Metanephros (tissue), 2 donors: ENCODE data around the gene ZFPL1. TPM values are rescaled to one million over a fixed set of nuclear protein-coding genes. Genes with fewer than 3 reads are reported as not detected.

Experiments used
- small RNA-seq: library from RNA; depleted of rRNA; stranded (forward); fragments of <200 nt; gene quantifications from one replicate; pipeline ENCODE3, GENCODE V24; 2014; ENCODE audit warnings: low replicate concordance
- total RNA-seq: library from RNA; depleted of rRNA; stranded (reverse); fragments of >200 nt; gene quantifications from one replicate; pipeline ENCODE4 v1.2.3, GENCODE V29; 2014

The ZFPL1 gene
- 29.6 TPM for total RNA-seq

GRCh38 chr11:65083834-65084597, at the start of gene ZFPL1, which contains the start of gene CDCA5:
Gene ZFPL1 (plus strand): TSS chr11:65084222. CDS start chr11:65084699, 477 bp downstream.
Gene CDCA5 (minus strand): TSS chr11:65084040. CDS start chr11:65083978, 62 bp downstream.

GRCh38 chr11:65040847-65041622, 43.0 kb upstream of the ZFPL1 start, which contains the start of gene SAC3D1:
Gene SAC3D1 (plus strand): TSS chr11:65041210. CDS start chr11:65041293, 83 bp downstream.

GRCh38 chr11:65058419-65059054, 25.5 kb upstream of the ZFPL1 start, which contains the start of gene NAALADL1:
Gene NAALADL1 (minus strand): TSS chr11:65058553. CDS start chr11:65058521, 32 bp downstream.

GRCh38 chr11:65095974-65096806, 12.2 kb downstream of the ZFPL1 start, which contains the start of gene VPS51:
Gene VPS51 (plus strand): TSS chr11:65096214. CDS start chr11:65096251, 37 bp downstream.

GRCh38 chr11:65111744-65112545, 27.9 kb downstream of the ZFPL1 start, which contains the start of gene TM7SF2:
Gene TM7SF2 (plus strand): TSS chr11:65111872. CDS start chr11:65112016, 144 bp downstream.

GRCh38 chr11:65117206-65118096, 33.4 kb downstream of the ZFPL1 start, which contains the start of gene ZNHIT2:
Gene ZNHIT2 (minus strand): TSS chr11:65117701. CDS start chr11:65117653, 48 bp downstream.

GRCh38 chr11:65121865-65122696, 38.1 kb downstream of the ZFPL1 start, which contains the start of the genes FAU and MRPL49:
Gene FAU (minus strand): TSS chr11:65122134. CDS start chr11:65121813, 321 bp downstream.
Gene MRPL49 (plus strand): TSS chr11:65122321. CDS start chr11:65122347, 26 bp downstream.

GRCh38 chr11:65134240-65134951, 50.4 kb downstream of the ZFPL1 start, which contains the start of gene SYVN1:
Gene SYVN1 (minus strand): TSS chr11:65134519. CDS start chr11:65133601, 918 bp downstream.

Small RNA genes lying within 50 kb of the gene (small RNA-seq; reads per million reads assigned to genes)
- not detected for gene SNX15

Other genes starting within 250 kb of the ZFPL1 start
- 8.7 TPM for gene CDC42BPG, start 239.6 kb upstream of the ZFPL1 start, total RNA-seq
- 62.8 TPM for gene EHD1, start 205.6 kb upstream of the ZFPL1 start, total RNA-seq
- 31.4 TPM for gene ATG2A, start 167.0 kb upstream of the ZFPL1 start, total RNA-seq
- 14.4 TPM for gene PPP2R5B, start 159.5 kb upstream of the ZFPL1 start, total RNA-seq
- 1.3 TPM for gene GPHA2, start 148.3 kb upstream of the ZFPL1 start, total RNA-seq
- 0.70 TPM for gene MAJIN, start 112.1 kb upstream of the ZFPL1 start, total RNA-seq
- 2.4 TPM for gene BATF2, start 87.3 kb upstream of the ZFPL1 start, total RNA-seq
- gene ARL2, start 70.1 kb upstream of the ZFPL1 start, total RNA-seq: 91.7 TPM
- 21.5 TPM for gene SNX15, start 56.8 kb upstream of the ZFPL1 start, total RNA-seq
- gene SAC3D1, start 43.0 kb upstream of the ZFPL1 start, total RNA-seq: 7.8 TPM
- gene NAALADL1, start 25.7 kb upstream of the ZFPL1 start, total RNA-seq: 20.2 TPM
- gene CDCA5, start 182 bp upstream of the ZFPL1 start, total RNA-seq: 6.4 TPM
- gene VPS51, start 12.0 kb downstream of the ZFPL1 start, total RNA-seq: 421 TPM
- gene TM7SF2, start 27.6 kb downstream of the ZFPL1 start, total RNA-seq: 65.0 TPM
- 8.0 TPM for gene ZNHIT2, start 33.5 kb downstream of the ZFPL1 start, total RNA-seq
- gene FAU, start 37.9 kb downstream of the ZFPL1 start, total RNA-seq: 650 TPM
- gene MRPL49, start 38.1 kb downstream of the ZFPL1 start, total RNA-seq: 57.1 TPM
- 22.3 TPM for gene SYVN1, start 50.3 kb downstream of the ZFPL1 start, total RNA-seq
- gene SPDYC, start 86.0 kb downstream of the ZFPL1 start, total RNA-seq: not detected
- gene CAPN1, start 97.7 kb downstream of the ZFPL1 start, total RNA-seq: 142 TPM
- gene POLA2, start 177.7 kb downstream of the ZFPL1 start, total RNA-seq: 11.9 TPM
- gene CDC42EP2, start 230.6 kb downstream of the ZFPL1 start, total RNA-seq: 15.7 TPM
- gene DPF2, start 249.6 kb downstream of the ZFPL1 start, total RNA-seq: 41.9 TPM